ENCODE measurements around the gene ADAD2.

ADAD2 gene

DNA sequence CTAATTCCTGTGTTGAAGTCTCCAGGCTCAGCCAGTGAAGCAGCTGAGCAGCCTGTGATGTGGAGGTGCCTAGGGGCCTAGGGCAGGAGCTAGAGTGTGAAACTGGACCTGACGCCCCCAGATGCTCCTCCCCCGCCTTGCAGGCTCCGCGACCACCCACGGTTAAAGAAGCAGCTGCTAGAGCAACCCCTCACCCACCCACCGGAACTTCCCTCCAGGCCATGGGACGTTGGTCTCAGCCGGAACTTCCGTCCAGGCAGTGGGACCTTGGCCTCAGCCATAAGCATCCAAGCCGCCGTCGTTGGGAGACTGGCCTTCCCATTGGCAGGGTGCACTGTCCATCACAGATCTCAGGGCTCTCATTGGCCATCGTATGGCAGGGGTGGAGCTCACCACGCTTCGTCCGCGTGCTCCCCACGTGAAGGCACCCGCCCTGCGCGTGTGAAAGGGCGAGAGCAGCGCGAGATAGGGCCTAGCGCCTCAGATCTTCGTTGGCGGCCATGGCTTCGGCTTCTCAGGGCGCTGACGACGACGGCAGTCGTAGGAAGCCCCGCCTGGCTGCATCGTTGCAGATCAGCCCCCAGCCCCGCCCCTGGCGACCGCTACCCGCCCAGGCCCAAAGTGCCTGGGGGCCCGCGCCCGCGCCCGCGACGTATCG lies at the start of gene ADAD2:
ADAD2 (plus strand) TSS at position 427 of the 658 bp plus-strand sequence; CDS start at position 501, 74 bp downstream.
- Histone ChIP-seq H3K4me1 (ENCODE audit: control insufficient read depth, insufficient read depth, low read length) (no peaks in the 10 kb centered on the region), H3K9me3 (ENCODE audit: control insufficient read depth, insufficient read depth, low read length) (no peaks in the 10 kb centered on the region), H3K27me3 (ENCODE audit: control insufficient read depth, insufficient read depth, low read length) (no peaks in the 10 kb centered on the region), H3K36me3 (ENCODE audit: control insufficient read depth, insufficient read depth, low read length) (no peaks in the 10 kb centered on the region), H3K9ac (ENCODE audit: low read depth, low read length) (no peak within 1 kb of the TSS), H3K4me3 (ENCODE audit: low read depth, low read length) (no peak within 1 kb of the TSS), H3K27ac (ENCODE audit: low read depth, low read length) (no peak within 1 kb of the TSS)

DNA sequence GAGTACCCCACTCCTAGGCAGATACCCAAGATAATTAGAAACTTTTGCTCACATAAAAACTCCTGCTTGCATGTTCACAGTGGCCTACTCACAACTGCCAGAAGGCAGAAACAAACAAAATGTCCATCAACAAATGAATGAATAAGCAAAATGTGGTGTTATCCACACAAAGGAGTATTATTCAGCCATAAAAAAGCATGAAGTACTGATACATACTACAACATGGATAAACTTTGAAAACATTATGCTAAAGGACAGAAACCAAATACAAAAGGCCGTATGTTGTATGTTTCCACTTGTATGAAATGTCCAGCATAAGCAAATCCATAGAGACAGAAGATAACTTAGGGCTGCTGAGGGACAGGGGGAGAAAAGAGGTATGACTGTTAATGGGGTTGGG lies 47.9 kb upstream of the ADAD2 start:
- H3K27ac ChIP-seq (ENCODE audit: low read depth, low read length), result no peak overlapping the region
- no peak overlapping the region for H3K9ac ChIP-seq (ENCODE audit: low read depth, low read length)
- H3K4me3 ChIP-seq (ENCODE audit: low read depth, low read length), result no peak overlapping the region; the same call in 1 of the 2 replicates
- H3K36me3 ChIP-seq (ENCODE audit: control insufficient read depth, insufficient read depth, low read length), result no peaks in the 10 kb centered on the region
- no peaks in the 10 kb centered on the region for H3K9me3 ChIP-seq (ENCODE audit: control insufficient read depth, insufficient read depth, low read length)
- peaks cover 21% of the 10 kb centered on the region for H3K4me1 ChIP-seq (ENCODE audit: control insufficient read depth, insufficient read depth, low read length)
- H3K27me3 ChIP-seq (ENCODE audit: control insufficient read depth, insufficient read depth, low read length), result peaks cover 3% of the 10 kb centered on the region

DNA sequence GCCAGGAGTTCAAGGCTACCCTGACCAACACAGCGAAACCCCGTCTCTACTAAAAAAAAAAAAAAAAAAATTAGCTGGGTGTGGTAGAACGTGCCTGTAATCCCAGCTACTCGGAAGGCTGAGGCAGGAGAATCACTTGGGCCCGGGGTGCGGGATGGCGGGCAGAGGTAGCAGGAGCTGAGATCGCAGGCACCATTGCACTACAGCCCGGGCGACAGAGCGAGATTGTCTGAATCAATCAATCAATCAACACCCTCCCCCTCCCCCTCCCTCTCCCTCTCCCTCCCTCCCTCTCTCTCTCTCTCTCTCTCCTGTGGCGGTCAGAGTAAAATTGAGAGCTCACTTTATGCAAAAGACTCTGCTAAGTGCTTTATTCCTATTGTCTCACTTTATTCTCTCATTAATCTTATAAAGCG lies 47.2 kb upstream of the ADAD2 start:
- no peaks in the 10 kb centered on the region for H3K9me3 ChIP-seq (ENCODE audit: control insufficient read depth, insufficient read depth, low read length)
- peaks cover 3% of the 10 kb centered on the region for H3K27me3 ChIP-seq (ENCODE audit: control insufficient read depth, insufficient read depth, low read length)
- H3K4me3 ChIP-seq (ENCODE audit: low read depth, low read length), result peak overlapping the region; percentile 98
- no peak overlapping the region for H3K27ac ChIP-seq (ENCODE audit: low read depth, low read length)
- peaks cover 17% of the 10 kb centered on the region for H3K4me1 ChIP-seq (ENCODE audit: control insufficient read depth, insufficient read depth, low read length)
- no peak overlapping the region for H3K9ac ChIP-seq (ENCODE audit: low read depth, low read length)
- H3K36me3 ChIP-seq (ENCODE audit: control insufficient read depth, insufficient read depth, low read length), result no peaks in the 10 kb centered on the region

DNA sequence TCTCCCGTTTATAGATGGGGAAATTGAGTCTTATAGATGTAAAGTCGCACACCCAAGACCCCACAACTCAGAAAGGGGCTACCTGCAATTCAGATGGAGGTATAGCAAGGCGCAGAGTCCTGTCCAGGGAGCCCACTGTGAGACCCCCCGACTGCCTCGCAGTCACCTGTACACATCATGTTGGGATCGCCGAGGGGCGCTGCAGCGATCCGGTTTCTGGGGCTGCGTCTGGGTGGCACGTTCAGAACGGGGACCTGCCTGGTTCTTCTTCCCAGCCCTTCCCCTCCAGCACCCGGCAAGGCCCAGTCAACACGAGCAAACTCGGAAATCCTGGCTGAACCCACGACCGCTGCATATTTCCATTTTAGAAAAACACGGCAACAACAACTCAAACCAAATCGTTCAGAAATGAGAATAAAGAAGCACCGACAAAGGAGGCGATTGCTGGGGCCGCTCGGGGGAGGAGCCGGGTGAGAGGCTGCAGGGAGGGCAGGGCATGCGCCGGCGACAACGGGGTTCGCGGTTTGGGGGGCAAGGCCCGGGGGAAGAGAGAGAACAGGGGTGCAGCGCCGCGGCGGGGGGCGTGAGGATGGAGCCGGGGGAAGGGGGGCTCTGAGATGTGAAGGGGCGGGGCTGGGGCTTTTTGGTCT lies 46.6 kb upstream of the ADAD2 start:
- no peaks in the 10 kb centered on the region for H3K9me3 ChIP-seq (ENCODE audit: control insufficient read depth, insufficient read depth, low read length)
- no peak overlapping the region for H3K9ac ChIP-seq (ENCODE audit: low read depth, low read length)
- peak overlapping the region; percentile 82 for H3K27ac ChIP-seq (ENCODE audit: low read depth, low read length)
- H3K36me3 ChIP-seq (ENCODE audit: control insufficient read depth, insufficient read depth, low read length), result no peaks in the 10 kb centered on the region
- peaks cover 12% of the 10 kb centered on the region; the same call in 1 of the 2 replicates for H3K4me1 ChIP-seq (ENCODE audit: control insufficient read depth, insufficient read depth, low read length)
- H3K27me3 ChIP-seq (ENCODE audit: control insufficient read depth, insufficient read depth, low read length), result peaks cover 3% of the 10 kb centered on the region
- H3K4me3 ChIP-seq (ENCODE audit: low read depth, low read length), result peak overlapping the region; percentile 98

DNA sequence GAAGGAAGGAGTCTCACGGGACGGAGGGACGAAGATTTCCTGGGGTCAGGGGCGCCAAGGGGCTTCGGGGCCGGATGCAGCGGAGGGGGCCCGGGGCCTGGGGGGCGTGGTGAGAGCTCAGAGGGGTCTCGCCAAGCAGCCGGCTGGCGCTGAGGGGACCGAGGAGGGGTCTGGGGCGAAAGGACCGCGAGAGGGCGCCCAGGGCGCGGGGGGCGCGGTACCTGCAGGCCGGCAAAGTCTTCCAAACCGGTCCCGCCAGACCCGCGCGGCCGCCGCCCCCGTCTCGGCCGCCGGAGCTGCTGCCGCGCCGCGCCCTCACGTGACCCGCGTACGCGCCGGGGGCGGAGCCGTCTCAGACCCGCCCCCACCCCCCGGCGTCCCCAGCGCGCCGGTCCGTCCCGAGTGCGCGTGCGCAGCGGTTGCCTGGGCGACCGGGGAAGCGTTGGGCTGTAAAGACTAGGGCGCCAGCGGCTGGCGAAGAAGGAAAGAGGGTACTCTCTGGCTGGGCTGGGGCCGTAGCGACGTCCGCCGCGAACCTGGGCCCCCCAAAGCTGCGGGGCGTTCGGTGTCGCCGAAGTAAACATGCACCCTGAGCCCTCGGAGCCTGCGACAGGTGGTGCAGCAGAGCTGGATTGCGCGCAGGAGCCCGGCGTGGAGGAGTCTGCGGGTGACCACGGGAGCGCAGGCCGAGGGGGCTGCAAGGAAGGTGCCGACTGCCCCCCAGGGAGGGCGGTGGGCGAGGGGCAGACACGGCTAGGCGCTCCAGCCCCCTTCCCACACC lies 45.9 kb upstream of the ADAD2 start, which contains the start of the genes DNAAF1 and HSDL1:
DNAAF1 (plus strand) TSS at position 450 of the 781 bp plus-strand sequence; CDS start at position 583, 133 bp downstream.
HSDL1 (minus strand) TSS at position 319 of the 781 bp plus-strand sequence. CDS start 13,856 bp downstream, outside the sequence.
- Histone ChIP-seq H3K9ac (ENCODE audit: low read depth, low read length) (no peak within 1 kb of the TSS; the same call in 1 of the 2 replicates), H3K9me3 (ENCODE audit: control insufficient read depth, insufficient read depth, low read length) (no peaks in the 10 kb centered on the region), H3K27me3 (ENCODE audit: control insufficient read depth, insufficient read depth, low read length) (peaks cover 3% of the 10 kb centered on the region), H3K4me3 (ENCODE audit: low read depth, low read length) (peak within 1 kb of the TSS; percentile 98), H3K36me3 (ENCODE audit: control insufficient read depth, insufficient read depth, low read length) (no peaks in the 10 kb centered on the region), H3K27ac (ENCODE audit: low read depth, low read length) (peak within 1 kb of the TSS; percentile 82), H3K4me1 (ENCODE audit: control insufficient read depth, insufficient read depth, low read length) (peaks cover 5% of the 10 kb centered on the region; the same call in 1 of the 2 replicates)

DNA sequence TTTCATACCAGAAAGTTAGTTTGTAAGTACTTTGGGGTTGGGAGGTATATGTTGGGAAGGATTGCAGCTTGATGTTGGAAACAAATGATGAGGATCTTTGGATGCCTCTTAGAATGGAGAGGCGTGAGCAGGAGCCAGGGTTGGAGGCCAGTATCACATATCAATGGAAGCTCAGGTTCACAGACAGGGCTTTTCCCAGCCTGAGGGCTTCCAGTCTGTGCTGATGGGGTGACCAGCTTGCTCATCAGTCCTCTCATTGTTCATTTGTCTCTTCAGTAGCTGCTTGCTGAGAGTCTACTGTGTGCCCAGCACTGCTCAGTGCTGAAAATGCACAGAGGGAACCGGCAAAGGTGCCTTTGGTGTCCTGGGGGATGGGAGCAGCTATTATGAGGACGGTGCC lies 40.0 kb upstream of the ADAD2 start:
- Histone ChIP-seq H3K9ac (ENCODE audit: low read depth, low read length) (no peak overlapping the region), H3K36me3 (ENCODE audit: control insufficient read depth, insufficient read depth, low read length) (no peaks in the 10 kb centered on the region), H3K9me3 (ENCODE audit: control insufficient read depth, insufficient read depth, low read length) (no peaks in the 10 kb centered on the region), H3K27me3 (ENCODE audit: control insufficient read depth, insufficient read depth, low read length) (peaks cover 3% of the 10 kb centered on the region), H3K4me3 (ENCODE audit: low read depth, low read length) (no peak overlapping the region), H3K27ac (ENCODE audit: low read depth, low read length) (no peak overlapping the region), H3K4me1 (ENCODE audit: control insufficient read depth, insufficient read depth, low read length) (no peaks in the 10 kb centered on the region)

DNA sequence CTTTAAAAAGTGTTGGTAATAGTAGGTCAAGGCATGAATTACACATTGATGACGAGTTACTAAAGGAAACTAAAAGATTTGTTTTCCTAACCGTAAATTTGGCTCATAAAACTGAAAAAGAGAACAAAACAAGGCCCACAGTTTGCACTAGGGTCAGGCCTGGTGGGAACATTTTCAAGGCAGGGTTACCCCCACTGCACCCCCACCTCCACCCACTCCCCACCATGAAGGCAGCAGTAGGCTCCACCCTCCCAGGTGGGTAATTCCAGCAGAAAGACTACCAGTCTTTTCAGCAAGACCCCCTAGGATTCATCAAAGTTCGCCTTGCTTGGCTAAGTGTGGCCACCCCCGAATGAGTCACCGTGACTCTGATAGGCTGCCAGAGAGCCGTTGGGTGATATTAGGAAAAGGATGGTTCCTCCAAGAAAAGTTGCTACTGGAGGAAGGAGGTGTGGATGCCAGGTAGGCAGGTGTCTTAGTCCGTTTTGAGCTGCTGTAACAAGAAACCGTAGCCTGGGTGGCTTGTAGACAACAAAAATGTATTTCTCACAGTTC lies 37.2 kb upstream of the ADAD2 start:
- no peaks in the 10 kb centered on the region for H3K27me3 ChIP-seq (ENCODE audit: control insufficient read depth, insufficient read depth, low read length)
- H3K9ac ChIP-seq (ENCODE audit: low read depth, low read length), result no peak overlapping the region
- H3K4me3 ChIP-seq (ENCODE audit: low read depth, low read length), result no peak overlapping the region
- H3K9me3 ChIP-seq (ENCODE audit: control insufficient read depth, insufficient read depth, low read length), result no peaks in the 10 kb centered on the region
- no peaks in the 10 kb centered on the region for H3K36me3 ChIP-seq (ENCODE audit: control insufficient read depth, insufficient read depth, low read length)
- H3K4me1 ChIP-seq (ENCODE audit: control insufficient read depth, insufficient read depth, low read length), result no peaks in the 10 kb centered on the region
- no peak overlapping the region for H3K27ac ChIP-seq (ENCODE audit: low read depth, low read length)

DNA sequence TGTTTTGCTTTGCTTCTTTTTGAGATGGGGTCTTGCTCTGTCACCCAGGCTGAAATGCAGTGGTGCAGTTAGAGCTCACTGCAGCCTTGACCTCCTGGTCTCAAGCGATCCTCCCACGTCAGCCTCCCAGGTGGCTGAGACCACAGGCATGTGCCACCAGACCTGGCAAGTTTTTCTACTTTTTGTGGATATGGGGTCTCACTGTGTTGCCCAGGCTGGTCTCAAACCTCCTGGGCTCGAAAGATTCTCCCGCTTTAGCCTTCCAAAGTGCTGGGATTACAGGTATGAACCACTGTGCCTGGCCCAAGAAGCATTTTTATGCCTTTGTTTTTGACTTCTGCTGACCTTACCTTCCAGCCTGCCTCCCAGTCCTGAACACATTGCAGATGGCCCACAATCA lies 35.7 kb upstream of the ADAD2 start:
- Histone ChIP-seq H3K9ac (ENCODE audit: low read depth, low read length) (no peak overlapping the region), H3K36me3 (ENCODE audit: control insufficient read depth, insufficient read depth, low read length) (no peaks in the 10 kb centered on the region), H3K27ac (ENCODE audit: low read depth, low read length) (no peak overlapping the region), H3K4me1 (ENCODE audit: control insufficient read depth, insufficient read depth, low read length) (no peaks in the 10 kb centered on the region), H3K4me3 (ENCODE audit: low read depth, low read length) (no peak overlapping the region), H3K27me3 (ENCODE audit: control insufficient read depth, insufficient read depth, low read length) (no peaks in the 10 kb centered on the region; the same call in 1 of the 2 replicates), H3K9me3 (ENCODE audit: control insufficient read depth, insufficient read depth, low read length) (no peaks in the 10 kb centered on the region)

DNA sequence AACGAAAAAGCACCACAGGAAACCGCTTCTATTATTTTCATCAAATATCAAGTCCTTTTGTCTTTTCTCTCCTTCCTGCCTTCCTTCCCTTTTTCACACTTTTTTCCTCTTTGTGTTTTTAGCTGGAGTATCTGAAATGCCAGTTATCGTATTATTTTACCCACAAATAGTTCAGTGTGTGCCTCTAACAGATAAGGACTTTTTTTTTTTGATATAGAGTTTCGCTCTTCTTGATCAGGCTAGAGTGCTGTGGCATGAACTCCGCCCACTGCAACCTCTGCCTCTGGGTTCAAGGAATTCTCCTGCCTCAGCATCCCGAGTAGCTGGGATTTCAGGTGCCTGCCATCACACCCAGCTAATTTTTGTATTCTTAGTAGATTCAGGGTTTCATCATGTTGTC lies 35.2 kb upstream of the ADAD2 start:
- Histone ChIP-seq H3K9ac (ENCODE audit: low read depth, low read length) (no peak overlapping the region), H3K36me3 (ENCODE audit: control insufficient read depth, insufficient read depth, low read length) (no peaks in the 10 kb centered on the region), H3K4me3 (ENCODE audit: low read depth, low read length) (no peak overlapping the region), H3K27me3 (ENCODE audit: control insufficient read depth, insufficient read depth, low read length) (no peaks in the 10 kb centered on the region; the same call in 1 of the 2 replicates), H3K9me3 (ENCODE audit: control insufficient read depth, insufficient read depth, low read length) (no peaks in the 10 kb centered on the region), H3K27ac (ENCODE audit: low read depth, low read length) (no peak overlapping the region), H3K4me1 (ENCODE audit: control insufficient read depth, insufficient read depth, low read length) (no peaks in the 10 kb centered on the region)

DNA sequence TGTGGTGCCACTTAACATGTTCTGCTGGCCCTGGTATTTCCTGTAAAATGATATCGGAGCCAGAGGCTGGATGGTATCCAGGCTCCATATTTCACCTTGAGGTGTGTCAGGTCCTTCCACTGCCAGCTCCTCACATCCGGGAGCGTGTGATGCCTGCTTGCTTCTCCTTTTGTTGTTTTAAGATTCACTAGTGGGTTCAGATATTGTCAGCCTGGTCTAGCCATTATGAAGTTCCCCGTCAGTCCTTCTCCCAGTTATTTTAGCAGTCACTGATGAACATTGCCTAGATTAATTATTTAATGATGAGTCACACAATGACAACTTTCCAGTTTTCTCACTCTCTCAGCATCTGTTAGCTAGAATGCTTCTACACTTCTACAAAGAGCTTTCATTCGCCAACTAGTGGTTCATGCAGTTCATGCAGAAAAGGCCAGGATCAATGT lies 34.6 kb upstream of the ADAD2 start:
- no peak overlapping the region for H3K9ac ChIP-seq (ENCODE audit: low read depth, low read length)
- no peaks in the 10 kb centered on the region for H3K36me3 ChIP-seq (ENCODE audit: control insufficient read depth, insufficient read depth, low read length)
- H3K9me3 ChIP-seq (ENCODE audit: control insufficient read depth, insufficient read depth, low read length), result no peaks in the 10 kb centered on the region
- H3K4me1 ChIP-seq (ENCODE audit: control insufficient read depth, insufficient read depth, low read length), result no peaks in the 10 kb centered on the region
- H3K27ac ChIP-seq (ENCODE audit: low read depth, low read length), result no peak overlapping the region
- no peak overlapping the region for H3K4me3 ChIP-seq (ENCODE audit: low read depth, low read length)
- H3K27me3 ChIP-seq (ENCODE audit: control insufficient read depth, insufficient read depth, low read length), result no peaks in the 10 kb centered on the region; the same call in 1 of the 2 replicates
